ENCODE measurements around the gene ATP2A3.
"Not testable (repeated sequence)": the region's sequence is repeated elsewhere in the genome, so short reads cannot be mapped to it uniquely, and the experiment has no call there.

DNA sequence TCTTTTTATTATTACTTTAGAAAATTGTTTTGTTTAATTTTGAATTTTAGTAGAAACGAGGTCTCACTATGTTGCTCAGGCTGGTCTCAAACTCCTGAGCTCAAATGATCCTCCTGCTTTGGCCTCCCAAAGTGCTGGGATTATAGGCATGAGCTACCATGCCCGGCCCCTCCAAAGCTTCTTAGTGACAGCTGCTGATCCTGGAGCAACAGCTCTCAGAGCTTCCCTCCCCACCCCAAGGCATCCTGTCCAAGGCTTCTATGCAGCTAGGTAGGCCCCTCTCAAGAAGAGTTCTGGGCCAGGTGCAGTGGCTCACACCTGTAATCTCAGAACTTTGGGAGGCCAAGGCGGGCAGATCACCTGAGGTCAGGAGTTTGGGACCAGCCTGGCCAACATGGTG, 15.7 kb downstream of the ATP2A3 start:
- TF ChIP-seq, protein P1, sequence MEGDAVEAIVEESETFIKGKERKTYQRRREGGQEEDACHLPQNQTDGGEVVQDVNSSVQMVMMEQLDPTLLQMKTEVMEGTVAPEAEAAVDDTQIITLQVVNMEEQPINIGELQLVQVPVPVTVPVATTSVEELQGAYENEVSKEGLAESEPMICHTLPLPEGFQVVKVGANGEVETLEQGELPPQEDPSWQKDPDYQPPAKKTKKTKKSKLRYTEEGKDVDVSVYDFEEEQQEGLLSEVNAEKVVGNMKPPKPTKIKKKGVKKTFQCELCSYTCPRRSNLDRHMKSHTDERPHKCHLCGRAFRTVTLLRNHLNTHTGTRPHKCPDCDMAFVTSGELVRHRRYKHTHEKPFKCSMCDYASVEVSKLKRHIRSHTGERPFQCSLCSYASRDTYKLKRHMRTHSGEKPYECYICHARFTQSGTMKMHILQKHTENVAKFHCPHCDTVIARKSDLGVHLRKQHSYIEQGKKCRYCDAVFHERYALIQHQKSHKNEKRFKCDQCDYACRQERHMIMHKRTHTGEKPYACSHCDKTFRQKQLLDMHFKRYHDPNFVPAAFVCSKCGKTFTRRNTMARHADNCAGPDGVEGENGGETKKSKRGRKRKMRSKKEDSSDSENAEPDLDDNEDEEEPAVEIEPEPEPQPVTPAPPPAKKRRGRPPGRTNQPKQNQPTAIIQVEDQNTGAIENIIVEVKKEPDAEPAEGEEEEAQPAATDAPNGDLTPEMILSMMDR (IDR thresholded peaks at IDR 0.05), result not testable (repeated sequence)
- not testable (repeated sequence) for TF ChIP-seq POLR2A (IDR thresholded peaks at IDR 0.05)

Measured in adrenal gland (tissue), 5 donors.